H1 (cell line): ENCODE measurements around the gene CCDC78. TPM values are rescaled to one million over a fixed set of nuclear protein-coding genes. Genes with fewer than 3 reads are reported as not detected.

Source experiments
- CTCF ChIA-PET: fragments of 300-600 bp; sonication (Branson Sonifier 250); formaldehyde crosslinking; loops from one replicate; lab custom pipeline; 2021; ENCODE audit not compliant: partially characterized antibody; lab: Charles Lee
- POLR2A ChIA-PET: fragments of 300-600 bp; sonication (Branson Sonifier 250); formaldehyde crosslinking; loops from one replicate; lab custom pipeline; 2021; ENCODE audit warnings: inconsistent platforms; ENCODE audit not compliant: partially characterized antibody; lab: Charles Lee
- DNase-seq, 2 experiments: peaks; one replicate each; pipeline versions ENCODE4 v3.0.0 to v3.0.0-alpha.2; 2010 to 2022; ENCODE audit warnings: low spot score in 2 of 2, low read depth in 1 of 2, mixed read lengths in 1 of 2
- FAIRE-seq: peaks from 2 replicates; lab custom pipeline; 2011; peaks lifted over from hg19 to GRCh38; lab: Jason Lieb, UNC
- H2AFZ ChIP-seq: 2 replicates; pipeline ENCODE4 v1.8.1; 2012; ENCODE audit warnings: low read length, inconsistent platforms
- H2AK5ac ChIP-seq: 2 replicates; pipeline ENCODE4 v1.6.1; 2013; ENCODE audit warnings: low read depth, low read length
- H2BK120ac ChIP-seq: replicated peaks from 2 replicates; pipeline ENCODE3; 2013; ENCODE audit warnings: low read depth, low read length, inconsistent platforms
- H2BK12ac ChIP-seq: 2 replicates; pipeline ENCODE4 v1.6.1; 2013; ENCODE audit warnings: low read depth, low read length
- H2BK15ac ChIP-seq: 2 replicates; pipeline ENCODE4 v1.6.1; 2013; ENCODE audit warnings: low read length
- H2BK20ac ChIP-seq: 2 replicates; pipeline ENCODE4 v1.6.1; 2013; ENCODE audit warnings: low read length
- H2BK5ac ChIP-seq: 2 replicates; pipeline ENCODE4 v1.6.1; 2013; ENCODE audit warnings: low read depth, low read length
- H3K14ac ChIP-seq: 2 replicates; pipeline ENCODE4 v1.6.1; 2013; ENCODE audit warnings: inconsistent platforms; ENCODE audit not compliant: insufficient read length
- H3K18ac ChIP-seq: 2 replicates; pipeline ENCODE4 v1.6.1; 2013; ENCODE audit warnings: low read length; ENCODE audit errors: extremely low read depth
- H3K23ac ChIP-seq: 2 replicates; pipeline ENCODE4 v1.6.1; 2013; ENCODE audit warnings: inconsistent platforms; ENCODE audit not compliant: insufficient read length
- H3K23me2 ChIP-seq: 2 replicates; pipeline ENCODE4 v1.6.1; 2013; ENCODE audit warnings: low read depth, low read length
- H3K27ac ChIP-seq: 2 replicates; pipeline ENCODE4 v1.6.1; 2011; ENCODE audit warnings: low read depth, low read length, inconsistent platforms
- H3K27me3 ChIP-seq, 4 experiments: replicated peaks in 1 of 4; 1 replicate in 1 of 4; 2 replicates in 3 of 4; pipeline versions ENCODE4 v1.6.1 to v1.8.1; 2011 to 2013; ENCODE audit warnings: low read length in 3 of 4, mild to moderate bottlenecking in 3 of 4, inconsistent platforms in 2 of 4, mixed read lengths in 2 of 4, moderate library complexity in 1 of 4; ENCODE audit not compliant: control insufficient read depth in 3 of 4, insufficient read depth in 3 of 4; ENCODE audit errors: extremely low read depth in 1 of 4
- H3K36me3 ChIP-seq, 4 experiments: 2 replicates each; pipeline versions ENCODE4 v1.6.1 to v1.8.1; 2011 to 2013; ENCODE audit warnings: mild to moderate bottlenecking in 4 of 4, low read length in 3 of 4, moderate library complexity in 2 of 4, control low read depth in 1 of 4, inconsistent platforms in 1 of 4; ENCODE audit not compliant: insufficient read depth in 4 of 4, control insufficient read depth in 2 of 4
- H3K4ac ChIP-seq: replicated peaks from 2 replicates; pipeline ENCODE3; 2013; ENCODE audit warnings: low read length, low read depth, mixed read lengths, inconsistent platforms; ENCODE audit not compliant: insufficient read length
- H3K4me1 ChIP-seq, 4 experiments: replicated peaks in 1 of 4; 1 replicate in 1 of 4; 2 replicates in 3 of 4; pipeline versions ENCODE4 v1.6.1 to v1.8.1; 2011 to 2013; ENCODE audit warnings: low read length in 3 of 4, inconsistent platforms in 2 of 4, mixed read lengths in 1 of 4; ENCODE audit not compliant: insufficient read depth in 4 of 4, control insufficient read depth in 3 of 4
- H3K4me2 ChIP-seq, 2 experiments: 2 replicates each; pipeline versions ENCODE4 v1.6.1 to v1.8.1; 2011 to 2013; ENCODE audit warnings: low read depth in 2 of 2, low read length in 2 of 2, control low read depth in 1 of 2, inconsistent platforms in 1 of 2, mild to moderate bottlenecking in 1 of 2; ENCODE audit not compliant: insufficient read depth in 1 of 2
- H3K4me3 ChIP-seq, 4 experiments: fragments of 200-600, 300-600 bp in 1 of 4; sonication (generic), shearing (Covaris generic), sonication (Bioruptor Twin) in 1 of 4; 2 replicates each; pipeline versions ENCODE4 v1.5.1 to v1.8.1; 2011 to 2016; ENCODE audit warnings: low read length in 4 of 4, low read depth in 3 of 4, control low read depth in 2 of 4, inconsistent platforms in 2 of 4, mild to moderate bottlenecking in 2 of 4, mixed read lengths in 1 of 4, moderate library complexity in 1 of 4; ENCODE audit not compliant: insufficient read depth in 2 of 4; ENCODE audit errors: extremely low read depth in 1 of 4
- H3K56ac ChIP-seq: replicated peaks from 2 replicates; pipeline ENCODE3; 2013; ENCODE audit warnings: low read depth, mild to moderate bottlenecking, mixed read lengths, low read length, inconsistent platforms; ENCODE audit not compliant: insufficient read length
- H3K79me1 ChIP-seq: 2 replicates; pipeline ENCODE4 v1.6.1; 2013; ENCODE audit warnings: low read depth, low read length, control low read depth
- H3K79me2 ChIP-seq, 2 experiments: 2 replicates each; pipeline versions ENCODE4 v1.6.1 to v1.8.1; 2012 to 2013; ENCODE audit warnings: low read length in 2 of 2, mild to moderate bottlenecking in 2 of 2, inconsistent platforms in 1 of 2; ENCODE audit not compliant: insufficient read depth in 2 of 2, control insufficient read depth in 1 of 2
- H3K9ac ChIP-seq, 4 experiments: replicated peaks in 1 of 4; 1 replicate in 1 of 4; 2 replicates in 3 of 4; pipeline versions ENCODE4 v1.6.1 to v1.8.1; 2011 to 2013; ENCODE audit warnings: low read depth in 3 of 4, low read length in 3 of 4, control low read depth in 2 of 4, mild to moderate bottlenecking in 2 of 4, moderate library complexity in 2 of 4, inconsistent platforms in 1 of 4; ENCODE audit errors: extremely low read depth in 1 of 4
- H3K9me3 ChIP-seq, 2 experiments: 2 replicates each; pipeline versions ENCODE4 v1.6.1 to v1.8.1; 2012 to 2013; ENCODE audit warnings: mild to moderate bottlenecking in 2 of 2, moderate library complexity in 2 of 2, control low read depth in 1 of 2, inconsistent platforms in 1 of 2, low read depth in 1 of 2, low read length in 1 of 2, mixed read lengths in 1 of 2; ENCODE audit not compliant: insufficient read depth in 2 of 2
- H4K20me1 ChIP-seq, 2 experiments: replicated peaks in 1 of 2; 2 replicates each; pipeline versions ENCODE3 to v1.8.1; 2011 to 2013; ENCODE audit warnings: inconsistent platforms in 2 of 2, low read length in 2 of 2, mild to moderate bottlenecking in 1 of 2; ENCODE audit not compliant: insufficient read depth in 2 of 2, control insufficient read depth in 1 of 2
- H4K5ac ChIP-seq: 2 replicates; pipeline ENCODE4 v1.6.1; 2013; ENCODE audit warnings: low read length, low read depth, mixed read lengths, inconsistent platforms; ENCODE audit not compliant: insufficient read length
- H4K8ac ChIP-seq: 2 replicates; pipeline ENCODE4 v1.8.0; 2013; ENCODE audit warnings: mild to moderate bottlenecking, moderate library complexity, low read length, inconsistent platforms; ENCODE audit not compliant: insufficient read depth; ENCODE audit errors: extremely low read depth
- H4K91ac ChIP-seq: replicated peaks from 2 replicates; pipeline ENCODE3; 2013; ENCODE audit warnings: low read length, mixed read lengths, inconsistent platforms; ENCODE audit not compliant: insufficient read length
- BACH1 ChIP-seq: IDR thresholded peaks from 2 replicates; pipeline ENCODE4 v1.6.1; 2012; ENCODE audit warnings: low read length, improper control_type of control experiment
- BRCA1 ChIP-seq: IDR thresholded peaks from 2 replicates; pipeline ENCODE4 v1.6.1; 2012; ENCODE audit warnings: low read depth, low read length, improper control_type of control experiment
- RXRA ChIP-seq: IDR thresholded peaks from 2 replicates; pipeline ENCODE4 v1.6.1; 2011; ENCODE audit warnings: low read depth, mild to moderate bottlenecking, low read length, moderate library complexity; ENCODE audit not compliant: insufficient read depth
- TCF12 ChIP-seq: IDR thresholded peaks from 2 replicates; pipeline ENCODE4 v1.6.1; 2011; ENCODE audit warnings: low read depth, mild to moderate bottlenecking, low read length
- WGBS, 2 experiments: shearing (Covaris generic) in 1 of 2; methylation state at CpG; one replicate each; pipeline versions ENCODE4 v1.1.6 to v1.1.7; 2013 to 2015; ENCODE audit warnings: low lambda C conversion rate in 2 of 2, mixed read lengths in 2 of 2, inconsistent platforms in 1 of 2, low coverage in 1 of 2, missing lambda C conversion rate in 1 of 2; ENCODE audit not compliant: insufficient replicate concordance in 2 of 2, insufficient coverage in 1 of 2, insufficient read length in 1 of 2; ENCODE audit errors: extremely low coverage in 1 of 2, missing lambda C conversion rate in 1 of 2; 5-methylcytosine and 5-hydroxymethylcytosine counted together
- polyA plus RNA-seq, 7 experiments: library from polyadenylated mRNA; depleted of rRNA in 3 of 7; stranded (reverse) in 5 of 7; unstranded in 2 of 7; fragments of >200 nt in 5 of 7; fragments of 200-250 nt in 2 of 7; gene quantifications; 1 replicate in 5 of 7; 2 replicates in 1 of 7; 4 replicates in 1 of 7; pipeline versions ENCODE4 v1.2.1 to v1.2.3, GENCODE V29; 2011 to 2013; ENCODE audit warnings: missing spikeins in 2 of 7, mixed read lengths in 2 of 7
- total RNA-seq: library from RNA; stranded (reverse); fragmentation: NEBNext Ultra II Directional; extraction: Animal tissue kit (Norgen Biotek cat#: 25700); gene quantifications from 2 replicates; pipeline ENCODE4 v1.2.1, GENCODE V29; 2021

CCDC78 gene
- total and polyA plus RNA-seq, 2 of the 8 experiments (the other 6 are each of a cell fraction or from before 2014, with no cell fraction given) = 7.1 to 8.5 TPM

- Histone ChIP-seq H4K8ac (no peak overlapping the region), H3K4ac (no peak overlapping the region), H3K4me1 (peaks cover 0 to 2% (median 0%) of the 10 kb centered on the region in 4 experiments; a peak in 1 of 7 replicates), H2BK5ac (no peak overlapping the region), H3K36me3 (no peaks in the 10 kb centered on the region), H3K4me2 (no peak overlapping the region), H2BK15ac (no peak overlapping the region), H4K5ac (no peak overlapping the region), H2BK12ac (no peak overlapping the region), H4K91ac (no peak overlapping the region), H3K56ac (no peak overlapping the region), H3K79me2 (no peaks in the 10 kb centered on the region), H3K27me3 (no peaks in the 10 kb centered on the region), H2BK20ac (no peak overlapping the region), H3K27ac (no peak overlapping the region), H2AK5ac (0 out of 2 replicates have a peak overlapping the region, but pooled peaks have one; percentile 1), H2AFZ (no peak overlapping the region), H3K14ac (no peak overlapping the region), H3K18ac (no peak overlapping the region), H3K79me1 (no peaks in the 10 kb centered on the region), H3K9me3 (0 out of 4 replicates have a peak, but pooled peaks cover 0 to 3% of the 10 kb centered on the region in 2 experiments), H4K20me1 (no peaks in the 10 kb centered on the region), H3K23ac (no peak overlapping the region), H2BK120ac (no peak overlapping the region), H3K9ac (no peak overlapping the region), H3K23me2 (no peaks in the 10 kb centered on the region), H3K4me3 (no peak overlapping the region)
- DNase-seq = no peak
- TF ChIP-seq RXRA (no peak), TCF12 (no peak), BRCA1 (no peak), BACH1 (no peak)
- no peak for FAIRE-seq
- 89% methylated on average over 14 of the region's 15 CpGs; no CpG with 5 or more reads in 1 of the 2 experiments for WGBS, 2 experiments
- ChIA-PET POLR2A (interaction anchor here (0.7 to 2.9 kb wide), 8 partner anchors 8 to 42 kb away, joined by 3 to 8 read pairs (median 5); partner anchors contain the start of gene CIAO3), CTCF (interaction anchor here (1.0 to 5.0 kb wide), 6 partner anchors 12 to 48 kb away, joined by 3 to 38 read pairs (median 6); partner anchors contain the start of gene CCDC78)
These were observed 33.8 kb upstream of the CCDC78 start for GRCh38 chr16:760065-760464.
